GDM1 (cell line): Measurements from ENCODE around the gene GPR137.

ENCODE experiments used
- DNase-seq: peaks from one replicate; lab custom pipeline; 2025; lab: John Stamatoyannopoulos, UW

The GPR137 gene

DNA sequence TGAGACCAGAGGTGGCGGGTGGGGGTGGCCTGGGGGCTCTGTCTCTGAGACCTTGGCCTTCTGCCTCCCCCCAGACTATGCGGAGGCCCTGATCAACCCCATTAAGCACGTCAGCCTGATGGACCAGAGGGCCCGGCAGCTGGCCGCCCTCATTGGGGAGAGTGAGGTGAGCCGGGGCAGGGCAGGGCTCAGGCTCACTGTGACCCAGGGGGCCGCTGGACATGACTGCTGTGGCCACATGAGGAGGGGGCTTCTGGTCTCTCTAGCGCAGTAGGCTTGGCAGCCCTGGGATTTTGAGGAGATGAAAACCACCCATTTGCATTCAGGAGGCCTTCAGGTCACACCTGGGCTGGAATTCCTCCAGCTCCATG is 21.7 kb upstream of the GPR137 start:
- no peak for DNase-seq

DNA sequence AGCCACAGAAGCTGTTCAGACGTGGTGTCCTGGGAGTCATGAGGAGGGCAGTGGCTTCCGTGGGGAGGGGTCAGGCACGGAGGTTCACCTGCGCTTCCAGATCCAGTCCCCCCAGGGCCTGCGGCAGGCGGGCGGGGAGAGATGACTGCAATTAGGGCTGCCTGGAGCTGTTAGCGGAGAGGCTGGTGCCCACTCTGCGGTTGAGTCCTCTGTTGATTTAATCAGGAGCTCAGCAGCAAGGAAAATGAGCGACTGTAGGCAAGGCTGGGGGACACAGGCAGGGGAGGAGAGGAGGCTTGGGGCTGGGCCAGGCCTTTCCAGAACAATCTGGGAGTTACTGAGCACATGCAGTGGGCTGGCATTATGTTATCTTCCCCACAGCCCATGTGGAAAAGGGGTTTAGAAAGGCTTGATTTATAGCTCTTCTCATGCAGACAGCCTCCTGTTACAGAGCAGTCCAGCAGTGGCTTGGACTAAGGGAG is 21.2 kb upstream of the GPR137 start:
- DNase-seq, result no peak

- no peak for DNase-seq
Measured at GRCh38 chr11:64265176-64266160, 20.2 kb upstream of the GPR137 start.

GRCh38 chr11:64266339-64266738 is 19.3 kb upstream of the GPR137 start:
- DNase-seq, result no peak

GRCh38 chr11:64267207-64267945 is 18.3 kb upstream of the GPR137 start:
- DNase-seq, result no peak

- DNase-seq, result no peak
Measured at GRCh38 chr11:64268025-64268892, 17.4 kb upstream of the GPR137 start.

GRCh38 chr11:64268893-64269539 is 16.6 kb upstream of the GPR137 start:
- DNase-seq, result no peak

DNA sequence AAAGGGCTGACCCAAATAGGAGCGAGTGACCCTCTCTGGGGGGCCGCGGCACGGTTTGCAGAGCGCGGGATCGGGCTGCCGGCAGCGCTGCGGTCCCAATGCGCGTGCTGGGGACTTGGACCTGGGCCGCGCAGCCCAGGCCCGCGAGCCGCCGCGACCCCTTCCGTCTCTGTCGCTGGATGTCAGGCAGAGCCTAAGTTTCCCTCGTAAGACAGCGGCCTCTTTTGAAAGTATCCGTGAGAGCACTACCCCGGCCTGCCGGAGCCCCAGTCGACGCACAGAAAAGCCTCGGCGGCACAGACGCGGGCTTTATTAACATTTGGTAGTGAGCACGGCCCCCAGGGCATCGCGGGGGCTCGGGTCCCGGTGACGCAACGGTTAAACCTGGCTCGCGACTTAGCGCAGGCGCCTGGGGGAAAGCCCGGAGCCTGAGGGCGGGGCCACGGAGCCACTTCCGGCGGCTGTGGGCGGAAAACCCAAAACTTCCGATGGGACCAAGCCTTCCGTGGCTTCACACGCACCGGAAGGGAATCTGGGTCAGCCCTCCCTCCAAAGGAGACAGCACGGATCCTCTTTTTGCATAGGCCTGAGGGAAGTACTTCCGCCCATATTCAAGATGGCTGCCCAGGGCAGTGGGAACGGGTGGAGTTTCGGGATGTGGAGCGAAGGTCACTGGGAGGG is 16.0 kb upstream of the GPR137 start:
- peak; percentile 99 for DNase-seq

DNA sequence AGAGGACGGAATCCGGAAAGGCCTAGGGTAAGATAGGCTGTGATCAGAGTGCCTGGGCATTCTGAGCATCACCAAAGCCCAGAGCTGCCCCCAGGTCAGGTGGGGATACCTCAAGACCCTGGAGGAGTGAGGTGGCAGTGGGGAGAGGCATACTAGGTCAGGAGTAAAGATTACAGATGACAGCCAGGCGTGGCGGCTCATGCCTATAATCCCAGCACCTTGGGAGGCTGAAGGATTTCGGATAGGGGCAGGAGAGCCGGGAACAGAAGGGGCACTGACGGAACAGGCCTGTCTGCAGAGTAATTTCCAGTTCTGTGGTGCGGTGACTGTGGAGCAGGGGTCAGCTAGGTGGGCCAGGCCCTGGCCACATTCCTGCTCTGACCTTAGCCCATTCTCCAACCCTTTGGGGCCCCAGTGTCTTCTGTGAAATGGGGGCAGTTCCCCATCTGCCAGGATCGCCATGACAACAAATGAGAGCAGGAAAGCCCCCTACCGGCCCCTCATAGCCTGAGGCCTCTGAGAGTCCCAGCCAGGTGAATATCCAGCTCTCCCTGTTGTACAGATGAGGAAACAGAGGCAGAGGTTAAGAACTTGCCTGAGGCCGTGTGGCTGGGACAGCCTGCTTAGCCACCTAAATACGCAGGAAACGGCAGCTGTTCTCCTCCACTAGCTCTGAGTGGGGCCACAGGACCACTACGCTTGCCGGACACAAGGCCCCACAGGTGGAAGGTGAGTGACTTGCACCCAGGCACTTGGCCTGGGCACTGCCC is 10.4 kb upstream of the GPR137 start:
- no peak for DNase-seq

GRCh38 chr11:64275841-64276240 is 9.8 kb upstream of the GPR137 start:
- no peak for DNase-seq

GRCh38 chr11:64276653-64277431 is 8.8 kb upstream of the GPR137 start:
- DNase-seq, result no peak

DNA sequence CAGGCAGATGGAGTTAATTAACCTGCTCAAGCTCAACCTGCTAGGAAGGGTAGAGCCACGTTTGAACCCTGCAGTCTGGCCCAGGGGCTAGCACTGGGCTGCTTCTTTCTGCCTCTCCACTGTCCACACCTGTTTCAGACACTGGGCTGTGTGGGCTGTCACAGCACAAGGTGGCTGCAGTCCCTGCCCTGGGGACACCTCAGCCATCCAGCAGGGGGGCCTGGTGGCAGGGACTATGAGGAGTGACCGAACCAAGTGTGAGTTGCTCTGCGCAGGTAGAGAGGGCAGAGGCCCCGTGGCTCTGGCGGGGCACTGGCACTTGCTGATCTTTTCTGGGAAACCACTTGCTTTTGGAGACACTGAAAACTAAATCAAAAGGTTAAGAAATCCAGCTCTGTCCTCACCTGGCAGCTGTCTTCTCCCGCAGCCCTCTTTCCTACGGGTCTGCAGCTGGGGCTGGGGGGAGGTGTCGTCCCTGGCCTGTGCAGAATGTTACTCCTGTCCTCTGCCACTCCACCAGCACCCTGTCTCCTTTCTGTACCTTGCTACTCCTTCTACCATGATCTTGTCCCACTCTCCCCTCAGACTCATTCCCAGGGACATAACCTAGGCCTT is 7.0 kb upstream of the GPR137 start:
- DNase-seq, result no peak

- DNase-seq, result no peak
Measured at GRCh38 chr11:64281957-64282770, 3.5 kb upstream of the GPR137 start.

GRCh38 chr11:64283092-64283491 is 2.6 kb upstream of the GPR137 start:
- no peak for DNase-seq

- peak; percentile 84 for DNase-seq
Measured at GRCh38 chr11:64284048-64284961, 1.3 kb upstream of the GPR137 start, which contains the start of gene BAD. BAD (minus strand) TSS chr11:64284665; CDS start chr11:64284368, 297 bp downstream.

- DNase-seq, result no peak
Measured at GRCh38 chr11:64285885-64286800, 495 bp downstream of the GPR137 start.
